Amniotic epithelial cell (primary cell): Measurements from ENCODE around the gene DBR1.

Experiments used
- DNase-seq: peaks from one replicate; pipeline ENCODE4 v3.0.0-alpha.2; 2010; ENCODE audit warnings: low read depth

Gene DBR1, protein sequence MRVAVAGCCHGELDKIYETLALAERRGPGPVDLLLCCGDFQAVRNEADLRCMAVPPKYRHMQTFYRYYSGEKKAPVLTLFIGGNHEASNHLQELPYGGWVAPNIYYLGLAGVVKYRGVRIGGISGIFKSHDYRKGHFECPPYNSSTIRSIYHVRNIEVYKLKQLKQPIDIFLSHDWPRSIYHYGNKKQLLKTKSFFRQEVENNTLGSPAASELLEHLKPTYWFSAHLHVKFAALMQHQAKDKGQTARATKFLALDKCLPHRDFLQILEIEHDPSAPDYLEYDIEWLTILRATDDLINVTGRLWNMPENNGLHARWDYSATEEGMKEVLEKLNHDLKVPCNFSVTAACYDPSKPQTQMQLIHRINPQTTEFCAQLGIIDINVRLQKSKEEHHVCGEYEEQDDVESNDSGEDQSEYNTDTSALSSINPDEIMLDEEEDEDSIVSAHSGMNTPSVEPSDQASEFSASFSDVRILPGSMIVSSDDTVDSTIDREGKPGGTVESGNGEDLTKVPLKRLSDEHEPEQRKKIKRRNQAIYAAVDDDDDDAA

GRCh38 chr3:138174421-138175131, at the start of gene DBR1:
Gene DBR1 (minus strand): TSS chr3:138174921. CDS start chr3:138174795, 126 bp downstream.
- peak; percentile 76 for DNase-seq

DNA sequence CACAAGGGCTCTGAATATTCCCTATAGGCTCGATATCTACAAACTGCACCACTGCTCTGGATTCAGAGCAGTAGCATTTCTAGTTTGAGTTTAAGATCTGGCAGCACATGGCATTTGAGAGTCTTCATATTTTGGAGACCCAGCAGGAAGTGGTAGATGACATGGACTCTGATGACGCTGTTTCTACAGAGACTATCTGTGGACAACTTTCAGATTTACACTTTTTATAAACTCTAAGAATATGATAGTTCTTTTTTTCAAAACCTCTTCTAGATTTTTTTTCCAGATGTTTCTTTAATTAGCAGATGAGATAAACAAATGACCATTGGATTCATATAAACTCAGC, 48.2 kb upstream of the DBR1 start:
- no peak for DNase-seq

- no peak for DNase-seq
Observed at GRCh38 chr3:138222131-138222941, 47.6 kb upstream of the DBR1 start.

DNA sequence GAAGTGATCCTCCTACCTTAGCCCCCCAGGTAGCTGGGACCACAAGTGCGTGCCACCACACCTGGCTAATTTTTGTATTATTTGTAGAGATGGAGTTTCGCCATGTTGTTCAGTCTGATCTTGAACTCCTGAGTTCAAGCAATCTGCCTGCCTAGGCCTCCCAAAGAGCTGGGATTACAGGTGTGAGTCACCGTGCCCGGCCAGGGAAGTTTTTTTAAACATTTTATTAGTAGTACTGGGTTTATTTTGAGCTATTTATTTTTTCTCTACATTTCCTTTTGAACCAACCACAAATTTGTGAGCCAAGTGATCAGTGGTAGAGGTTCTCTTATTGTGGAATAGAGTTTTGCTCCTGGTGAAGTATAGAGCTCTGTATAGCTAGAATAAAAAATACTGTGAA, 46.1 kb upstream of the DBR1 start:
- peak; percentile 29 for DNase-seq

- DNase-seq, result no peak
Observed at GRCh38 chr3:138220242-138220641, 45.5 kb upstream of the DBR1 start.

DNA sequence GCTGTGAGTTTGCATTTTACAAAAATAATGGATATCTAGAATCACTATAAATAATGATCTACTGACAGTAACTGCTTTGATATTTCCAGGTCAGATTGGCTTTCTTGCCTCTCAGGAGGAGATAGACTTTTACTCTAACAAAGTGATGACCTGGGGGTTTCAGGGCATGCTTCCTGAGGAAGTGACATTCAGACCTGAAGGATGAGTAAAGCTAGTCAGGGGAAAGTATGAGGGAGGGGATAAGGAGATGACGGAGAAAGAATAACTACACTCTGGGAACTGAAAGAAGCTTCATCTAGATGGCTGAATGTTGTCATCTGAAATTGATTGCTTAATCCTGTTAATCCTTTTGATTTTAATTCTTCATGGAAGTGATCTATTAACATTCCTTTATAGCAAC, 44.5 kb upstream of the DBR1 start:
- DNase-seq, result no peak

GRCh38 chr3:138213398-138214085, 38.8 kb upstream of the DBR1 start:
- DNase-seq, result peak; percentile 31

GRCh38 chr3:138210528-138210927, 35.8 kb upstream of the DBR1 start:
- DNase-seq, result no peak

GRCh38 chr3:138206196-138206595, 31.5 kb upstream of the DBR1 start:
- no peak for DNase-seq

- DNase-seq, result peak; percentile 53
Observed at GRCh38 chr3:138205527-138205926, 30.8 kb upstream of the DBR1 start.

- DNase-seq, result no peak
Observed at GRCh38 chr3:138203938-138204337, 29.2 kb upstream of the DBR1 start.

- DNase-seq, result no peak
Observed at GRCh38 chr3:138202945-138203701, 28.4 kb upstream of the DBR1 start.

DNA sequence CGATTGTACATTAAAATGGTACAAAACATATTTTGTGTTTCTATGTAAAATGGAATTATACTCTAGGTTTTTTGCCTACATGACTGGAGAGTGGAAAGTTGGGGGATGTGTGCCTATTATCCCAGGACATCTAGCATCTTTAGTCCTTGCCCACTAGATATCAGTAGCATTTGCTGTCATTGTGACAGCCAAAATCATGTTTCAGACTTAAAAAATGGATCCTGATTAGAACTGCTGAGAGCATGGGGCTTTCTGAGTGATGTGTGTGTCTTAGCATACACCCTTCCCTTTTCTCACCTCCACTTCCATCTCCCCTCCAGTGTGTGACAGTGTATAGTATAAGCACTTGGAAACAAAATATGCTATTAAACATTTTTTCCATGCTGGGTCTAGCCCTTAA, 25.7 kb upstream of the DBR1 start:
- no peak for DNase-seq

- no peak for DNase-seq
Observed at GRCh38 chr3:138199851-138200250, 25.1 kb upstream of the DBR1 start.

DNA sequence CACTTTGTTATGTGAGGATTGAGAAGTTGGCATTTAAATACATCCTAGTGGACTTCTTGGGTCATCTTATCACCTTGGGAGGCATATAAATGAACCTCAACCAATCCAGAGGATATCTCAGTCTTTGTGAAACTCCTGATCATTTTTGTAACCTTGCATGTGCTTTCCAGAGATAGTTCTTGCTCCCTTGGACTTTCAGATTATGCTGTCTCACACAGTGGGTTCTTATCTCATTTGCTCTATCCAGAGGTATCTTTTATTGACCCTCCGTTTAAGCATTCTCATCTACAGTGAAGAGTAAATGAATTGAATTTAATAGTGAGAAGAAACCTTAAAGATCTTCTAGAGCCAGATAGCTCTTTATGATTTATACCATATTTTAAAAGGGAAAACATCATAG, 22.8 kb upstream of the DBR1 start:
- no peak for DNase-seq

DNA sequence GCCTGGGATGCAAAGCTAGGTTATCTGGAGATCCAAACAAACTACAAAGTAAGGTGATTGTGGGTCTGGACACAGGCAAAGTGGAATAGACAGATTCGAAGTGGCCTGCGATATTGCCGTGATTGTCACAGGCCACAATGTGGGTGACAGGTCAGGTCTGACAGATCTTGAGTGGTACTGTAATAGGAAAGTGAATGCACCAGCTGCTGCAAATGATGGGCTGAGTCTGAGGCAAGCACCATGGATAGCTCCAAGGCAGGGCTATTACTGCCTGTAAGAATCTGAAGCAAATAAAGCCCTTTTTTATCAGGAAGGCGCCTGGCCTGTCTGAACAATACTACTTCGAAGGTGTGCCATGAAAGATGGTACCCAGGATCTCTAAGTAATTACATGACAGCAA, 22.3 kb upstream of the DBR1 start:
- DNase-seq, result peak; percentile 63

DNA sequence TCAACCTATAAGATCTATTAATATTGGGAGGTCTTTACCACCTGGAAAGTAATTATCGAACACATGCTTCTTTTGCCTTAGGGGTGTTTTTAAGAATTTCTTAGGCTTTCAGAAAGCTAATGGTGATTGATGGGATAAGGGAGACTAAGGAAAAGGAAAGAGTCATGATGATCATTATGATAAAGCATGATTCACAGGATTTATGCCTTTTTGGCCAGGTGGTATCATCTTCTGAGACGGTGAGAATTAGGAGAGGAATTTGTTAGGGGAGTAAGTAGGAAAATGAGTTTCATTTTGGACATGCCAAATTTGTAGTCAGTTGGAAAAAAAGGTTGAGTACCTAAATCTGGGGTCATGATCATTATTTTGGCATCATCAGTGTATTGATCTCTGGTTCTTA, 21.3 kb upstream of the DBR1 start:
- peak; percentile 29 for DNase-seq

DNA sequence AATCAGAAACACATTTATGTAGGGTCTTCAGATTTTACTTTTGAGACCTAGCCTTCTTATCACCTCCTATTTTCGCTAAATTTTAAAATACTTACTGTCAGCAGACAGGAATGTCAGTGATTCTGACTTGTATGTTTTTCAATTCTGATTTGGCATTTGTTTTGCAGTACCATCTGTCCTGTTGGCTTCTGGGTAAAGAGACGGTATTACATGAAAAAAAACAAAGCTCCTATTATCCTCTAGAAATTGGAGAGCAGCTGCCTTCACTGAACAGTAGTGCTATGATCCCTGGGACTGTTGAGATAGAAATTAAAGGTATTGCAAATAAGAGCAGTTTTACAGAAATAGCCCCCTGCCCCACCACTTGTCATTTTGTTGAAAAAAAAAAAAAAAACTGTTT, 20.8 kb upstream of the DBR1 start:
- no peak for DNase-seq

GRCh38 chr3:138188013-138188730, 13.5 kb upstream of the DBR1 start:
- DNase-seq, result peak; percentile 92

DNA sequence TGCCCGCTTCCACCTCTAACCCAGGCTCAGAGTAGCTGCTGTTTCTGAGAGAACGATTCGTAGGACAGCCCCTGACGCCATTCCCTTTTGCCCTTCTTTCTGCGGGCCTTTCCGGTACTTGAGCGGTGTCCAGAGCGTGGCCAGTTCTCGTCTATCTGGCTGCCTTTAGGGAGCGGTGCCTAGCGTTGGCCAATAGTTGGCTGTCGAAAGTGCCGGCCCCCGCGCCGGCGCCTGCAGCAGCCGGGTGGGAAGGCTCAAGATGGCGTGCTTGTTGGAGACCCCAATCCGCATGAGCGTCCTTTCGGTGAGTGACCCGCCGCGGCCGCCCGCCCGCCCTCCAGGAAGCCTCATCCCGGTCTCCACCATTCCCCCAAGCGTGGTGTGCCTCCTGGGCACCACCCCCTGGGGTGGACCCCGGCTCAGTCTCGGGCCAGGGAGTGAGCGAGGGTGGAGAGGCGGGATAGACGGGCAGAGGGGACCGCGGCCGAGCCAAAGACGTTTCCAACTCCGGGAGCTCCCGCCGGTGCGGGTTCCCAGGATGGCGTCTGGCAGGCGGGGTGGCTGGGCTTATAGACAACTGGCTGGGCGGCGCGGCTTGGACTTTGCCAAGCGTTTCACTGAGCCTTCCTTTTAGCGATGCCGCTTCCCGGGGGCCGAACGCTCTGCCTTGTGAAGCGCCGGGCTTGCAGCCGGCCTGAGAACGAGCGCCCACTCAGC, 12.7 kb upstream of the DBR1 start, which contains the start of gene ARMC8:
Gene ARMC8 (plus strand): TSS at position 6 of the 717 bp plus-strand sequence. CDS start 254 bp downstream, at position 260.
- DNase-seq, result peak; percentile 78
